Muscle layer of colon (tissue), 2 donors: ENCODE measurements around the gene LSMEM2.

ENCODE experiments used
- H3K27ac ChIP-seq: one replicate; pipeline ENCODE4 v1.7.0; 2013; ENCODE audit warnings: low read depth, mild to moderate bottlenecking, low read length, moderate library complexity
- H3K27me3 ChIP-seq, 2 donors: one replicate each; pipeline ENCODE4 v1.7.0; 2013; ENCODE audit warnings: low read length in 2 of 2, mild to moderate bottlenecking in 2 of 2; ENCODE audit not compliant: insufficient read depth in 2 of 2, control insufficient read depth in 1 of 2
- H3K36me3 ChIP-seq: one replicate; pipeline ENCODE4 v1.7.0; 2013; ENCODE audit warnings: mild to moderate bottlenecking, low read length; ENCODE audit not compliant: insufficient read depth
- H3K4me1 ChIP-seq: one replicate; pipeline ENCODE4 v1.7.0; 2013; ENCODE audit warnings: mild to moderate bottlenecking, low read length; ENCODE audit not compliant: insufficient read depth
- H3K4me3 ChIP-seq, 2 donors: one replicate each; pipeline ENCODE4 v1.7.0; 2013; ENCODE audit warnings: low read length in 2 of 2, low read depth in 1 of 2, mild to moderate bottlenecking in 1 of 2, moderate library complexity in 1 of 2
- H3K9ac ChIP-seq: one replicate; pipeline ENCODE4 v1.7.0; 2013; ENCODE audit warnings: low read length
- H3K9me3 ChIP-seq: one replicate; pipeline ENCODE4 v1.7.0; 2013; ENCODE audit warnings: mild to moderate bottlenecking, low read length
- donor health status: abdominal sarcoma.
- donor health status: Adenocarcinoma of cecum.

The LSMEM2 gene

GRCh38 chr3:50297384-50297775 is 18.5 kb downstream of the LSMEM2 start:
- peaks cover 35% of the 10 kb centered on the region for H3K4me1 ChIP-seq
- no peaks in the 10 kb centered on the region for H3K9me3 ChIP-seq
- H3K27ac ChIP-seq: no peak overlapping the region
- H3K4me3 ChIP-seq: no peak overlapping the region
- H3K9ac ChIP-seq: no peak overlapping the region
- no peaks in the 10 kb centered on the region for H3K27me3 ChIP-seq
- no peaks in the 10 kb centered on the region for H3K36me3 ChIP-seq

- Histone ChIP-seq H3K27ac (peak overlapping the region; percentile 80), H3K4me1 (peaks cover 30% of the 10 kb centered on the region), H3K27me3 (no peaks in the 10 kb centered on the region), H3K9ac (peak overlapping the region; percentile 95), H3K4me3 (peak overlapping the region; percentile 84 to 91), H3K36me3 (no peaks in the 10 kb centered on the region), H3K9me3 (no peaks in the 10 kb centered on the region)
Observed at GRCh38 chr3:50297896-50298725, 19.2 kb downstream of the LSMEM2 start.

- no peaks in the 10 kb centered on the region for H3K27me3 ChIP-seq
- H3K9me3 ChIP-seq: no peaks in the 10 kb centered on the region
- H3K9ac ChIP-seq: peak within 1 kb of the TSS; percentile 95
- H3K36me3 ChIP-seq: no peaks in the 10 kb centered on the region
- peaks cover 28% of the 10 kb centered on the region for H3K4me1 ChIP-seq
- H3K27ac ChIP-seq: peak within 1 kb of the TSS; percentile 89
- peak within 1 kb of the TSS; percentile 84 to 91 for H3K4me3 ChIP-seq
Observed at GRCh38 chr3:50298836-50299637, 20.1 kb downstream of the LSMEM2 start, which contains the start of the genes HYAL3 and NAA80. TSS of gene HYAL3 (minus strand) at chr3:50299405. CDS start at chr3:50295602, 3,803 bp downstream. TSS of gene NAA80 (minus strand) at chr3:50299405. CDS start at chr3:50297463, 1,942 bp downstream.

- Histone ChIP-seq H3K4me3 (peak overlapping the region; percentile 50 to 54), H3K9ac (peak overlapping the region; percentile 32), H3K36me3 (no peaks in the 10 kb centered on the region), H3K27me3 (no peaks in the 10 kb centered on the region), H3K4me1 (peaks cover 28% of the 10 kb centered on the region), H3K9me3 (no peaks in the 10 kb centered on the region), H3K27ac (peak overlapping the region; percentile 89)
Observed at GRCh38 chr3:50299638-50299928, 20.7 kb downstream of the LSMEM2 start.

GRCh38 chr3:50299929-50300680 is 21.2 kb downstream of the LSMEM2 start:
- H3K27me3 ChIP-seq: no peaks in the 10 kb centered on the region
- H3K4me1 ChIP-seq: peaks cover 28% of the 10 kb centered on the region
- H3K9me3 ChIP-seq: no peaks in the 10 kb centered on the region
- peak overlapping the region; percentile 89 for H3K27ac ChIP-seq
- H3K4me3 ChIP-seq: peak overlapping the region; percentile 50 to 54
- H3K36me3 ChIP-seq: no peaks in the 10 kb centered on the region
- peak overlapping the region; percentile 32 for H3K9ac ChIP-seq

GRCh38 chr3:50300681-50301254 is 21.9 kb downstream of the LSMEM2 start:
- no peaks in the 10 kb centered on the region for H3K9me3 ChIP-seq
- H3K4me1 ChIP-seq: peaks cover 28% of the 10 kb centered on the region
- no peak overlapping the region for H3K9ac ChIP-seq

GRCh38 chr3:50302095-50303012 is 23.5 kb downstream of the LSMEM2 start:
- Histone ChIP-seq H3K4me1 (peaks cover 28% of the 10 kb centered on the region), H3K27ac (no peak overlapping the region), H3K36me3 (no peaks in the 10 kb centered on the region), H3K27me3 (no peaks in the 10 kb centered on the region), H3K9ac (no peak overlapping the region), H3K4me3 (no peak overlapping the region), H3K9me3 (no peaks in the 10 kb centered on the region)

More at GRCh38 chr3:50300681-50301254, 21.9 kb downstream of the LSMEM2 start:
- Histone ChIP-seq H3K27ac (peak overlapping the region; percentile 89), H3K36me3 (no peaks in the 10 kb centered on the region), H3K4me3 (peak overlapping the region; percentile 23 to 54), H3K27me3 (no peaks in the 10 kb centered on the region)

- Histone ChIP-seq H3K27me3 (no peaks in the 10 kb centered on the region), H3K27ac (peak within 1 kb of the TSS; percentile 24), H3K36me3 (no peaks in the 10 kb centered on the region), H3K4me1 (peaks cover 25% of the 10 kb centered on the region), H3K4me3 (no peak within 1 kb of the TSS), H3K9me3 (no peaks in the 10 kb centered on the region), H3K9ac (no peak within 1 kb of the TSS)
Observed at GRCh38 chr3:50303013-50303815, 24.3 kb downstream of the LSMEM2 start, which contains the start of gene HYAL1. TSS of gene HYAL1 (minus strand) at chr3:50303574. CDS start at chr3:50302956, 618 bp downstream.

- Histone ChIP-seq H3K4me3 (no peak overlapping the region), H3K27ac (no peak overlapping the region), H3K4me1 (peaks cover 19% of the 10 kb centered on the region), H3K36me3 (no peaks in the 10 kb centered on the region), H3K9me3 (no peaks in the 10 kb centered on the region), H3K27me3 (no peaks in the 10 kb centered on the region), H3K9ac (no peak overlapping the region)
Observed at GRCh38 chr3:50304601-50305000, 25.7 kb downstream of the LSMEM2 start.
